Subcutaneous adipose tissue (tissue), 4 donors: Measurements from ENCODE around the gene HOXA11. TPM values are rescaled to one million over a fixed set of nuclear protein-coding genes. Genes with fewer than 3 reads are reported as not detected.

Source experiments
- CTCF ChIP-seq: fragments of 450-650 bp; IDR thresholded peaks from one replicate; pipeline ENCODE4 v1.5.1; 2016; ENCODE audit warnings: low read depth, mild to moderate bottlenecking, control low read depth, antibody characterized with exemption, moderate library complexity
- total RNA-seq, 4 donors: library from RNA; depleted of rRNA; stranded (reverse); fragments of >200 nt; gene quantifications; one replicate each; pipeline ENCODE4 v1.1.0, GENCODE V29; 2016

Gene HOXA11
- 1 to 10 TPM; 1.8 to 4.1 (median 1.9) TPM for total RNA-seq

GRCh38 chr7:27185013-27185853, at the start of gene HOXA11:
Gene HOXA11, minus strand, starts transcription at chr7:27185232. Its CDS starts 88 bp downstream, at chr7:27185144.
- TF ChIP-seq CTCF, result no peak

- TF ChIP-seq CTCF, result no peak
Measured at GRCh38 chr7:27229448-27229847, 44.4 kb upstream of the HOXA11 start.

- TF ChIP-seq CTCF, result no peak
Measured at GRCh38 chr7:27224983-27225934, 40.2 kb upstream of the HOXA11 start.

- TF ChIP-seq CTCF, result no peak
Measured at GRCh38 chr7:27223941-27224575, 39.0 kb upstream of the HOXA11 start.

- no peak for TF ChIP-seq CTCF
Measured at GRCh38 chr7:27221201-27221797, 36.3 kb upstream of the HOXA11 start.

- no peak for TF ChIP-seq CTCF
Measured at GRCh38 chr7:27220440-27220955, 35.5 kb upstream of the HOXA11 start.
